Mucosa of descending colon (tissue), 3 donors: ENCODE data around the gene SPECC1L. TPM values are rescaled to one million over a fixed set of nuclear protein-coding genes. Genes with fewer than 3 reads are reported as not detected.
"Not testable (repeated sequence)": the region's sequence is repeated elsewhere in the genome, so short reads cannot be mapped to it uniquely, and the experiment has no call there.

Source experiments
- ATAC-seq: fragments of 200-7000 bp; cut with Tn5 transposase; one replicate; pipeline ENCODE4 v1.9.1; 2020; ENCODE audit warnings: mild to moderate bottlenecking, moderate library complexity
- DNase-seq, 3 donors: peaks; one replicate each; pipeline ENCODE4 v3.0.0-alpha.2; 2020
- H3K36me3 ChIP-seq: fragments of 200-600 bp; one replicate; pipeline ENCODE4 v1.8.0; 2021; ENCODE audit warnings: low read depth, mild to moderate bottlenecking
- H3K4me1 ChIP-seq: fragments of 200-600 bp; one replicate; pipeline ENCODE4 v1.8.0; 2021; ENCODE audit warnings: low read depth, mild to moderate bottlenecking
- H3K4me3 ChIP-seq: fragments of 200-600 bp; one replicate; pipeline ENCODE4 v1.8.0; 2021; ENCODE audit warnings: mild to moderate bottlenecking
- H3K9me3 ChIP-seq: fragments of 200-600 bp; one replicate; pipeline ENCODE4 v1.8.0; 2021; ENCODE audit warnings: mild to moderate bottlenecking
- CTCF ChIP-seq: fragments of 200-600 bp; IDR thresholded peaks from one replicate; pipeline ENCODE4 v1.8.0; 2022; ENCODE audit warnings: antibody characterized with exemption, mild to moderate bottlenecking
- intact Hi-C, 2 donors: fragments of 100-400 bp; cut with DNase I in 1 of 2; cut with micrococcal nuclease in 1 of 2; formaldehyde crosslinking; loops; one replicate each; pipeline versions ENCODE4 v1.11.0 to v1.11.1; 2022; cut with DNase I, micrococcal nuclease
- total RNA-seq, 3 donors: library from RNA; stranded (reverse); fragmentation: NEBNext Ultra II Directional in 2 of 3; extraction: Animal tissue kit (Norgen Biotek cat#: 25700) in 2 of 3; gene quantifications; one replicate each; pipeline versions ENCODE4 v1.2.1 to v1.2.4, GENCODE V29; 2021 to 2023
- donor health status: DM: no; HTN: no; CAD: no; lungs with moderate emphysema.
- donor health status: DM: no; HTN: no; CAD: no.
- donor health status: DM: no; HTN: yes; CAD: no.

The SPECC1L gene
- total RNA-seq, 3 donors from 2014 or later: 78.7 to 116 (median 105) TPM

DNA sequence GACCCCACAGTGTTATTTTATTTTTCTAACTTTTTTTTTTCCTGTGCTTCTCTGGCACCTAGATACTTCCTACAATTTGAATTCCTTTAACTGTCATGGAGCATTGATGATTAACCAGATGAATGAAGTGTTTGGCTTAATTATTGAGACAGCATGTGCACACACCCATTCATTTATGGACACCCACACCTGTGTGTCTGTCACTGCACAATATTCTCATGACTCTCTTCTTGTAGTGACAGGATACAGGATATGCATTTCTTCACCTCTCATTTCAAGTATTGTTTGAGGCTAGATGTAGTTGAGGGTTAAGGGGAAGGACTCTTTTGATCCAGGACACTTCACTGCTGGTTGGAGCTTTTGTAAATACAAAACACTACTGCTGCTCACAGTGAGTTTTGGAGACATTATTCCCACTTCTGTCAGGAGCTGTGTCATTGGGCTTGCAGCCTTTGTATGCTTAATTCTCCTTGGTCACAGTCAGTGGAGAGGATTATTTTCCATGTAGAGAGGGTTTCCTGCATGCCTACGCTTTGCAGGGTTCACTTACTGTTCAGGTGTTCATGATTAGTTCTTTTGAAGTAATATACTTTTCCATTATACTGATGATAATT is 33.5 kb downstream of the SPECC1L start:
- Histone ChIP-seq H3K36me3 (no peaks in the 10 kb centered on the region), H3K9me3 (no peaks in the 10 kb centered on the region), H3K4me1 (peaks cover 38% of the 10 kb centered on the region), H3K4me3 (no peak overlapping the region)
- TF ChIP-seq CTCF: no peak
- intact Hi-C loops: no loop called here
- no peak for DNase-seq
- ATAC-seq: peak; percentile 81

- H3K9me3 ChIP-seq: no peaks in the 10 kb centered on the region
- DNase-seq (no peak), ATAC-seq (peak; percentile 26)
- intact Hi-C loops: no loop called here
- no peak overlapping the region for H3K4me3 ChIP-seq
- TF ChIP-seq CTCF: no peak
- H3K4me1 ChIP-seq: peaks cover 35% of the 10 kb centered on the region
- no peaks in the 10 kb centered on the region for H3K36me3 ChIP-seq
These were observed 34.6 kb downstream of the SPECC1L start for GRCh38 chr22:24305260-24305692.

- intact Hi-C loops: no loop called here
- H3K4me3 ChIP-seq: no peak overlapping the region
- no peaks in the 10 kb centered on the region for H3K36me3 ChIP-seq
- TF ChIP-seq CTCF: no peak
- H3K9me3 ChIP-seq: no peaks in the 10 kb centered on the region
- no peaks in the 10 kb centered on the region for H3K4me1 ChIP-seq
- ATAC-seq (no peak), DNase-seq (no peak)
These were observed 40.3 kb downstream of the SPECC1L start for GRCh38 chr22:24310969-24311368.

- no peak for TF ChIP-seq CTCF
- no peak for ATAC-seq
These were observed 44.8 kb downstream of the SPECC1L start for GRCh38 chr22:24315367-24315966.

DNA sequence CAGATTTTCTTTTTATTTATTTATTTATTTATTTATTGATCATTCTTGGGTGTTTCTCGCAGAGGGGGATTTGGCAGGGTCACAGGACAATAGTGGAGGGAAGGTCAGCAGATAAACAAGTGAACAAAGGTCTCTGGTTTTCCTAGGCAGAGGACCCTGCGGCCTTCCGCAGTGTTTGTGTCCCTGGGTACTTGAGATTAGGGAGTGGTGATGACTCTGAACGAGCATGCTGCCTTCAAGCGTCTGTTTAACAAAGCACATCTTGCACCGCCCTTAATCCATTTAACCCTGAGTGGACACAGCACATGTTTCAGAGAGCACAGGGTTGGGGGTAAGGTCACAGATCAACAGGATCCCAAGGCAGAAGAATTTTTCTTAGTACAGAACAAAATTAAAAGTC is 45.6 kb downstream of the SPECC1L start:
- H3K36me3 ChIP-seq, DNase-seq, H3K4me3 ChIP-seq, ATAC-seq, H3K4me1 ChIP-seq, intact Hi-C loops, H3K9me3 ChIP-seq: not testable (repeated sequence)

More at GRCh38 chr22:24315367-24315966, 44.8 kb downstream of the SPECC1L start:
- intact Hi-C loops: no loop called here
- DNase-seq: no peak
- H3K36me3 ChIP-seq: no peaks in the 10 kb centered on the region
- H3K4me1 ChIP-seq: no peaks in the 10 kb centered on the region
- H3K4me3 ChIP-seq: no peak overlapping the region
- H3K9me3 ChIP-seq: no peaks in the 10 kb centered on the region

GRCh38 chr22:24317511-24317910 is 46.9 kb downstream of the SPECC1L start:
- ATAC-seq, H3K36me3 ChIP-seq, DNase-seq, H3K9me3 ChIP-seq, intact Hi-C loops, H3K4me3 ChIP-seq, H3K4me1 ChIP-seq: not testable (repeated sequence)
